ENCODE measurements around the gene FASTKD2.

DNA sequence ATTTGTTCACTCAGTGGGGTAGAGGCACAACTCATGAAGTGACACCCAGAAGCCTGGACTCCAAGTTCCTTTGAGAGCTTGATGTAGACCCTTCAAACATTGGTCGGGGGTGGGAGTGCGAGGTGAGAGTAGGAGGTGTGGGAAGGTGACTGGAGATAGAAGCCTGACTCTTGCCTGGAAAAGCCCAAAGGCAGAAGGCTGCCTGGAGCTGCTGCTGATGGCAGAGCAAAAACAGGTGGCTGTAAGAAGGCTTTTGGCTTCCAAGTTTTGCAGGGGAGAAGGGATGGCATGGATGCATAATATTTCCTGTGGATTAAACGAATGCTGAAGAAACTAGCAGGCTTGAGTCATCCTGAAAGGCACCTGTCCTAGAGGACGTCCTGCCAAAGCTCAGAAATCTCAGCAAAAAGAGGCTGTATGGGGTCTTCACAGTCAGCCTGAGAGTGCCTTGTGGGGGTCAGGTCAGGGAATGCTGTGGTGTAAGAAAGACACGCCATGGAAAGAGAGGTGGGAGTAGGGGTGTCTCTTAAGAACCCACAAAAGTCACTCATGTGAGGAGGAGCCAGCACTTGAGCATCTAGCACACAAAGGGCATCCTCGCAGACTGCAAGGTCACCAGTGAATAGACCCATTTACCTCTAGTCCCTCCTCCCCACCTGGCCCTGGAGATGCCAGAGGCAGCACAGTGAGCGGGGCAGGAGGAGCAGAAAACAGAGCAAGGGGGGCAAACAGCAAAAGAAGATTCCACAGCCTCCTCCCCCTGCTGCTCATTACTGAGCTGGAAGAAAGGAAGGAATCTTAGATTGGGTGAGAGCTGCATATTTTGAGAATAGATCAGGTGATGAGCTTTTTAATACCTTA is 37.5 kb downstream of the FASTKD2 start:
- no peak for TF ChIP-seq CTCF (IDR thresholded peaks at IDR 0.05)
- TF ChIP-seq POLR2A (IDR thresholded peaks at IDR 0.05): no peak

All from esophagus squamous epithelium (tissue), 4 donors.